Coronary artery (tissue), 2 donors: ENCODE measurements around the gene SRRM4.

Experiments
- DNase-seq: peaks from one replicate; pipeline ENCODE4 v3.0.0-alpha.2; 2017; ENCODE audit warnings: low spot score
- H3K27ac ChIP-seq, 2 donors: fragments of 200-600 bp; sonication (generic); one replicate each; pipeline ENCODE4 v1.5.1; 2016 to 2019
- H3K4me3 ChIP-seq: fragments of 200-600 bp; sonication (generic); 2 replicates; pipeline ENCODE4 v1.5.1; 2016; ENCODE audit warnings: mild to moderate bottlenecking, moderate library complexity
- CTCF ChIP-seq: fragments of 200-600 bp; sonication (generic); IDR thresholded peaks from one replicate; pipeline ENCODE4 v1.5.1; 2019; ENCODE audit warnings: antibody characterized with exemption

Gene SRRM4

GRCh38 chr12:119082016-119082415, 100.7 kb downstream of the SRRM4 start:
- DNase-seq: no peak
- no peak for TF ChIP-seq CTCF
- no peak overlapping the region for H3K4me3 ChIP-seq
- no peak overlapping the region for H3K27ac ChIP-seq

GRCh38 chr12:119082496-119082895, 101.2 kb downstream of the SRRM4 start:
- Histone ChIP-seq H3K27ac (no peak overlapping the region), H3K4me3 (no peak overlapping the region)
- TF ChIP-seq CTCF: no peak
- DNase-seq: no peak

- Histone ChIP-seq H3K4me3 (no peak overlapping the region), H3K27ac (no peak overlapping the region)
- TF ChIP-seq CTCF: no peak
- no peak for DNase-seq
These were observed 107.5 kb downstream of the SRRM4 start for GRCh38 chr12:119088685-119089379.

GRCh38 chr12:119089380-119090013, 108.2 kb downstream of the SRRM4 start:
- DNase-seq: no peak
- H3K27ac ChIP-seq: no peak overlapping the region
- TF ChIP-seq CTCF: no peak
- no peak overlapping the region for H3K4me3 ChIP-seq

- H3K27ac ChIP-seq: no peak overlapping the region
- no peak overlapping the region for H3K4me3 ChIP-seq
- DNase-seq: no peak
- no peak for TF ChIP-seq CTCF
These were observed 108.9 kb downstream of the SRRM4 start for GRCh38 chr12:119090276-119090675.

- no peak for TF ChIP-seq CTCF
- no peak for DNase-seq
- no peak overlapping the region for H3K4me3 ChIP-seq
- no peak overlapping the region for H3K27ac ChIP-seq
These were observed 109.5 kb downstream of the SRRM4 start for GRCh38 chr12:119090865-119091264.
